ENCODE results near the gene EPHB1.
"Not testable (repeated sequence)": the region's sequence is repeated elsewhere in the genome, so short reads cannot be mapped to it uniquely, and the experiment has no call there.

Gene EPHB1

GRCh38 chr3:135224815-135225362, 429.8 kb downstream of the EPHB1 start:
- no peak for DNase-seq (ENCODE audit: low spot score)
- no peak for TF ChIP-seq CTCF (IDR thresholded peaks at IDR 0.05; ENCODE audit: extremely low read depth, missing control alignments)

GRCh38 chr3:135226057-135226456, 431.0 kb downstream of the EPHB1 start:
- DNase-seq (ENCODE audit: low spot score): no peak
- no peak for TF ChIP-seq CTCF (IDR thresholded peaks at IDR 0.05; ENCODE audit: extremely low read depth, missing control alignments)

- no peak for DNase-seq (ENCODE audit: low spot score)
- TF ChIP-seq CTCF (IDR thresholded peaks at IDR 0.05; ENCODE audit: extremely low read depth, missing control alignments): no peak
These were observed 433.1 kb downstream of the EPHB1 start for GRCh38 chr3:135228201-135228600.

GRCh38 chr3:135229018-135229495, 434.0 kb downstream of the EPHB1 start:
- DNase-seq (ENCODE audit: low spot score): no peak
- TF ChIP-seq CTCF (IDR thresholded peaks at IDR 0.05; ENCODE audit: extremely low read depth, missing control alignments): no peak

DNA sequence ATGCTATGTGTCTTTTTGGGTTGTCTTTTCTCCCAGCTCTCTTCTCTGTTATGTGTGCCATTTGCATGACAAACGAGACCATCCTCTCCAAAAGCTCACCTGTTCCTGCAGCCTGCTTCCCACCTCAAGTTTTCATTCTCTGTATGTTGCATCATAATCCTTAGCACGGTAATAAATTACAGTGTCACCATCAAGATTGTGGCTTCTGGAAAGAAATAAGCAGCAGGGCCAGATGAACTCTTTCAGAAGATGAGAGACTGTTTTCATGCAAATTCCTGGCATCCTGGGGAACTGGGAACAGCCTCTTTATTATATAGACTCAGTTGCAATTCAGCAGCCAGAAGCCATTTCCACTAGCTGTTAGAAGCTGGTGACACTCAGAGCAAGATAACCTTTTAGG, 436.7 kb downstream of the EPHB1 start:
- no peak for TF ChIP-seq CTCF (IDR thresholded peaks at IDR 0.05; ENCODE audit: extremely low read depth, missing control alignments)
- DNase-seq (ENCODE audit: low spot score): no peak

DNA sequence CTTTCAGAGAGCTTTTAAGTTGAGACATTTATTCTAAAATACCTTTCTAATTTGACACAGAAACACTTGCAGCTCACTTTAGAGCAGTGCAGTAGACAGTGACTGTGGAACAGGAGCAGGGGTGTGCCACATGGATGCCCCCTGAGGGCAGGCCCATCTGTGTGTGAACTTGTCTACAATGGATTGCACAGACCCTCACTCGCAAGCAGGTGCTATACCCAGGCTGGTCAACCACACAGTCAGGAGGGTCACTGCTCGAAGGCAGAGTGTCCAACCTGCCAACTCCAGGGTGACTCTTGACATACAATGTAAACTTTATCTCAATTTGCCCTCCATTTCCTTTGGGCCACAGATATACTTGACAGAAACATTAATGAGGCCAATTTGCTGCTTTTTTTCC, 437.2 kb downstream of the EPHB1 start:
- no peak for DNase-seq (ENCODE audit: low spot score)
- TF ChIP-seq CTCF (IDR thresholded peaks at IDR 0.05; ENCODE audit: extremely low read depth, missing control alignments): no peak

DNA sequence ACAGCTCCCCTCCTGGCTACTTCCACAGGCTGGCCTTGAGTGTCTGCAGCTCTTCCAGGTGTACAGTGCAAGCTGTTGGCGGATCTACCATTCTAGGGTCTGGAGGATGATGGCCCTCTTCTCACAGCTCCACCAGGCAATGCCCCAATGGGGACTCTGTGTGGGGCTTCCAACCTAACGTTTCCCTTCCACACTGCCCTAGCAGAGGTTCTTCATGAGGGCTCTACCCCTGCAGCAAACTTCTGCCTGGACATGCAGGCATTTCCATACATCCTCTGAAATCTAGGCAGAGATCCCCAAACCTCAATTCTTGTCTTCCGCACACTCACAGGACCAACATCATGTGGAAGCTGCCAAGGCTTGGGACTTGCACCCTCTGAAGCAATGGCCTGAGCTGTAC, 438.4 kb downstream of the EPHB1 start:
- not testable (repeated sequence) for DNase-seq (ENCODE audit: low spot score)

DNA sequence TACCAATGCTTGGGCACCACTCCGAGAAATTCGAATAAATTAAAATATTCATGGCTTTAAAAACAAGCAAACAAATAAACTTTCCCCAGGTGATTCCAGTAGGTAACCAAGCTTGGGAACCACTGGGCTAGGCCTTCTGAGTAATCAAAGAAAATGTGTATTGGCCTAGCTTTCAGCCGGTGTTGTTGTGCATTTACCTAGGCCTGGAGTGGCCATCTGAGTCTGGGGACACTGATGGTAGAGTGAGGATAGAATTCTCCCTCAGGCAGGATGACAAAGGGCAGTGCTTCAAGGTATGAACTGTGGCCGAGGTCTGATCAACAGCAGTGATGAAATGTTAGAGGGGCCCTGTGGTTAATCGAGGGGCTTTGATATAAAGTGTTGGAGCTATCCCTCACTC, 440.5 kb downstream of the EPHB1 start:
- DNase-seq (ENCODE audit: low spot score): no peak
- no peak for TF ChIP-seq CTCF (IDR thresholded peaks at IDR 0.05; ENCODE audit: extremely low read depth, missing control alignments)

All from GM20000 (cell line).